GM12878 (cell line): Measurements from ENCODE around the gene CNGA1. TPM values are rescaled to one million over a fixed set of nuclear protein-coding genes. Genes with fewer than 3 reads are reported as not detected.

Experiments used
- ATAC-seq: fragments of 200-7000 bp; cut with Tn5 transposase; 3 replicates; pipeline ENCODE4 v1.9.1; 2020; ENCODE audit warnings: mild to moderate bottlenecking, moderate library complexity
- BruUV-seq: library from RNA; stranded (reverse); fragments of 400-500 nt; replicated peaks from 2 replicates; lab custom pipeline; 2021; lab: Mats Ljungman, UMichigan
- CTCF ChIA-PET: fragments of 300-600 bp; sonication (Branson Sonifier 250); formaldehyde crosslinking; extraction: SDS; loops from one replicate; lab custom pipeline; 2021; ENCODE audit warnings: inconsistent platforms; lab: Yijun Ruan, JAX
- POLR2A ChIA-PET: fragments of 350-600 bp; formaldehyde crosslinking; extraction: SDS; loops from one replicate; lab custom pipeline; 2021; ENCODE audit warnings: inconsistent platforms; lab: Charles Lee
- RAD21 ChIA-PET: fragments of 300-600 bp; sonication (Branson Sonifier 250); formaldehyde crosslinking; loops from one replicate; lab custom pipeline; 2023; ENCODE audit warnings: antibody characterized with exemption; ENCODE audit not compliant: unreplicated experiment; lab: Charles Lee
- SMC1A ChIA-PET: fragments of 300-600 bp; sonication (Branson Sonifier 250); formaldehyde crosslinking; loops from one replicate; lab custom pipeline; 2023; ENCODE audit not compliant: unreplicated experiment, uncharacterized antibody; lab: Charles Lee
- DNase-seq: peaks from one replicate; pipeline ENCODE4 v3.0.0-alpha.2; 2011; ENCODE audit warnings: low read depth, low spot score
- FAIRE-seq: peaks from 3 replicates; lab custom pipeline; 2011; peaks lifted over from hg19 to GRCh38; lab: Jason Lieb, UNC
- H2AFZ ChIP-seq: 2 replicates; pipeline ENCODE4 v1.6.0; 2011; ENCODE audit warnings: low read depth, low read length, control low read depth; ENCODE audit not compliant: control insufficient read depth
- H3K27ac ChIP-seq: 2 replicates; pipeline ENCODE4 v1.5.1; 2011; ENCODE audit warnings: control low read depth; ENCODE audit not compliant: control insufficient read depth, insufficient read depth
- H3K27me3 ChIP-seq, 2 experiments: replicated peaks in 1 of 2; 2 replicates each; pipeline versions ENCODE4 v1.6.0 to v1.6.1; 2011; ENCODE audit warnings: low read length in 1 of 2; ENCODE audit not compliant: control insufficient read depth in 2 of 2, insufficient read depth in 2 of 2
- H3K36me3 ChIP-seq, 2 experiments: 2 replicates each; pipeline ENCODE4 v1.5.1; 2011; ENCODE audit warnings: low read length in 1 of 2; ENCODE audit not compliant: control insufficient read depth in 2 of 2, insufficient read depth in 2 of 2
- H3K4me1 ChIP-seq: 2 replicates; pipeline ENCODE4 v1.6.1; 2011; ENCODE audit warnings: mild to moderate bottlenecking, low read length, moderate library complexity, mixed read lengths; ENCODE audit not compliant: control insufficient read depth, insufficient read depth
- H3K4me2 ChIP-seq: 2 replicates; pipeline ENCODE4 v1.6.0; 2011; ENCODE audit warnings: control low read depth; ENCODE audit not compliant: control insufficient read depth, insufficient read depth
- H3K4me3 ChIP-seq: fragments of 200-600 bp; sonication (generic); 2 replicates; pipeline ENCODE4 v1.5.1; 2016
- H3K79me2 ChIP-seq: 2 replicates; pipeline ENCODE4 v1.6.0; 2011; ENCODE audit warnings: low read length; ENCODE audit not compliant: control insufficient read depth, insufficient read depth
- H3K9ac ChIP-seq: 2 replicates; pipeline ENCODE4 v1.8.0; 2011; ENCODE audit warnings: low read length, control low read depth, mixed read lengths; ENCODE audit not compliant: control insufficient read depth, insufficient read depth
- H3K9me3 ChIP-seq: replicated peaks from 3 replicates; pipeline ENCODE4 v1.5.1; 2011; ENCODE audit warnings: mild to moderate bottlenecking, low read length; ENCODE audit not compliant: control insufficient read depth, insufficient read depth
- H4K20me1 ChIP-seq: 2 replicates; pipeline ENCODE4 v1.6.0; 2011; ENCODE audit not compliant: control insufficient read depth, insufficient read depth
- BACH1 ChIP-seq: fragments of 450-650 bp; IDR thresholded peaks from 2 replicates; pipeline ENCODE4 v1.6.1; 2017; ENCODE audit warnings: mild to moderate bottlenecking, borderline replicate concordance
- CEBPB ChIP-seq, 2 experiments: fragments of 150-350 bp in 1 of 2; IDR thresholded peaks; 2 replicates each; pipeline ENCODE4 v1.6.1; 2012 to 2014; ENCODE audit warnings: low read depth in 2 of 2, low read length in 2 of 2, borderline replicate concordance in 1 of 2, inconsistent platforms in 1 of 2
- E2F8 ChIP-seq: fragments of 450-650 bp; IDR thresholded peaks from 2 replicates; pipeline ENCODE4 v1.6.1; 2018; ENCODE audit warnings: mild to moderate bottlenecking, low read depth, moderate library complexity; ENCODE audit not compliant: partially characterized antibody
- IRF5 ChIP-seq: fragments of 450-650 bp; IDR thresholded peaks from 2 replicates; pipeline ENCODE4 v1.6.1; 2017; ENCODE audit warnings: borderline replicate concordance
- JUND ChIP-seq: IDR thresholded peaks from 2 replicates; pipeline ENCODE4 v1.6.1; 2012; ENCODE audit warnings: low read depth, mild to moderate bottlenecking, low read length, improper control_type of control experiment, moderate library complexity
- MTA2 ChIP-seq: fragments of 450-650 bp; IDR thresholded peaks from 2 replicates; pipeline ENCODE4 v1.6.1; 2016; ENCODE audit warnings: low read depth, mild to moderate bottlenecking, moderate library complexity
- MTA3 ChIP-seq: IDR thresholded peaks from 2 replicates; pipeline ENCODE4 v1.6.1; 2012; ENCODE audit warnings: low read length, inconsistent platforms, borderline replicate concordance
- MYC ChIP-seq: IDR thresholded peaks from 2 replicates; pipeline ENCODE4 v1.6.1; 2011; ENCODE audit warnings: mild to moderate bottlenecking, low read length, moderate library complexity, inconsistent platforms; ENCODE audit not compliant: insufficient read depth, insufficient replicate concordance, insufficient read length, severe bottlenecking
- ZNF24 ChIP-seq: fragments of 450-650 bp; IDR thresholded peaks from 2 replicates; pipeline ENCODE4 v1.6.1; 2017; ENCODE audit warnings: antibody characterized with exemption, mild to moderate bottlenecking
- WGBS: methylation state at CpG from one replicate; pipeline ENCODE4 v1.1.6; 2016; ENCODE audit warnings: low lambda C conversion rate; ENCODE audit not compliant: insufficient replicate concordance, insufficient coverage; ENCODE audit errors: missing lambda C conversion rate; 5-methylcytosine and 5-hydroxymethylcytosine counted together
- in situ Hi-C: fragments of 300-500 bp; cut with MboI; formaldehyde crosslinking; loops from 9 replicates; pipeline ENCODE4 v1.14.3; 2018; ENCODE audit warnings: mixed read lengths
- intact Hi-C: fragments of 100-400 bp; cut with micrococcal nuclease; formaldehyde crosslinking; loops from one replicate; pipeline ENCODE4 v1.14.2; 2022; ENCODE audit not compliant: unreplicated experiment
- polyA plus RNA-seq, 11 experiments: library from polyadenylated mRNA; depleted of rRNA in 4 of 11; unstranded in 6 of 11; stranded (reverse) in 5 of 11; fragments of >200 nt; fragmentation: Nextera tagmentation in 4 of 11; fragmentation: Illumina TruSeq in 1 of 11; extraction: Ambion mirVana in 4 of 11; extraction: Trizol in 1 of 11; gene quantifications; 1 replicate in 1 of 11; 2 replicates in 10 of 11; pipeline versions ENCODE4 v1.2.1 to v1.2.3, GENCODE V29; 2011 to 2016; ENCODE audit warnings: inconsistent platforms in 2 of 11, missing spikeins in 2 of 11, low read depth in 1 of 11
- total RNA-seq, 4 experiments: library from RNA; depleted of rRNA in 3 of 4; stranded (reverse); fragments of >200 nt in 3 of 4; fragmentation: Illumina TruSeq in 1 of 4; extraction: Trizol in 1 of 4; gene quantifications; 2 replicates each; pipeline versions ENCODE4 v1.2.1 to v1.2.3, GENCODE V29; 2013 to 2021
- TF ChIP-seq, protein P1 (sequence below): IDR thresholded peaks from 2 replicates; pipeline ENCODE4 v1.6.1; 2012; ENCODE audit warnings: mild to moderate bottlenecking, low read depth, low read length
- TF ChIP-seq, protein P2 (sequence below): IDR thresholded peaks from 2 replicates; pipeline ENCODE4 v1.6.1; 2011; ENCODE audit warnings: borderline replicate concordance, low read depth, mild to moderate bottlenecking, moderate library complexity, low read length; ENCODE audit not compliant: insufficient read depth, poor library complexity, severe bottlenecking

CNGA1 gene
- total and polyA plus RNA-seq, 10 of the 15 experiments (the other 5 are each of a cell fraction or from before 2014, with no cell fraction given): 0.38 to 14.2 (median 5.1) TPM

GRCh38 chr4:47899639-47900038 is 116.8 kb downstream of the CNGA1 start:
- DNase-seq (no peak), ATAC-seq (no peak)
- no peak overlapping the region for H3K27ac ChIP-seq
- no peak for TF ChIP-seq JUND
- TF ChIP-seq MYC: no peak
- TF ChIP-seq, protein P1, sequence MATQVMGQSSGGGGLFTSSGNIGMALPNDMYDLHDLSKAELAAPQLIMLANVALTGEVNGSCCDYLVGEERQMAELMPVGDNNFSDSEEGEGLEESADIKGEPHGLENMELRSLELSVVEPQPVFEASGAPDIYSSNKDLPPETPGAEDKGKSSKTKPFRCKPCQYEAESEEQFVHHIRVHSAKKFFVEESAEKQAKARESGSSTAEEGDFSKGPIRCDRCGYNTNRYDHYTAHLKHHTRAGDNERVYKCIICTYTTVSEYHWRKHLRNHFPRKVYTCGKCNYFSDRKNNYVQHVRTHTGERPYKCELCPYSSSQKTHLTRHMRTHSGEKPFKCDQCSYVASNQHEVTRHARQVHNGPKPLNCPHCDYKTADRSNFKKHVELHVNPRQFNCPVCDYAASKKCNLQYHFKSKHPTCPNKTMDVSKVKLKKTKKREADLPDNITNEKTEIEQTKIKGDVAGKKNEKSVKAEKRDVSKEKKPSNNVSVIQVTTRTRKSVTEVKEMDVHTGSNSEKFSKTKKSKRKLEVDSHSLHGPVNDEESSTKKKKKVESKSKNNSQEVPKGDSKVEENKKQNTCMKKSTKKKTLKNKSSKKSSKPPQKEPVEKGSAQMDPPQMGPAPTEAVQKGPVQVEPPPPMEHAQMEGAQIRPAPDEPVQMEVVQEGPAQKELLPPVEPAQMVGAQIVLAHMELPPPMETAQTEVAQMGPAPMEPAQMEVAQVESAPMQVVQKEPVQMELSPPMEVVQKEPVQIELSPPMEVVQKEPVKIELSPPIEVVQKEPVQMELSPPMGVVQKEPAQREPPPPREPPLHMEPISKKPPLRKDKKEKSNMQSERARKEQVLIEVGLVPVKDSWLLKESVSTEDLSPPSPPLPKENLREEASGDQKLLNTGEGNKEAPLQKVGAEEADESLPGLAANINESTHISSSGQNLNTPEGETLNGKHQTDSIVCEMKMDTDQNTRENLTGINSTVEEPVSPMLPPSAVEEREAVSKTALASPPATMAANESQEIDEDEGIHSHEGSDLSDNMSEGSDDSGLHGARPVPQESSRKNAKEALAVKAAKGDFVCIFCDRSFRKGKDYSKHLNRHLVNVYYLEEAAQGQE: no peak
- TF ChIP-seq E2F8: no peak
- TF ChIP-seq, protein P2, sequence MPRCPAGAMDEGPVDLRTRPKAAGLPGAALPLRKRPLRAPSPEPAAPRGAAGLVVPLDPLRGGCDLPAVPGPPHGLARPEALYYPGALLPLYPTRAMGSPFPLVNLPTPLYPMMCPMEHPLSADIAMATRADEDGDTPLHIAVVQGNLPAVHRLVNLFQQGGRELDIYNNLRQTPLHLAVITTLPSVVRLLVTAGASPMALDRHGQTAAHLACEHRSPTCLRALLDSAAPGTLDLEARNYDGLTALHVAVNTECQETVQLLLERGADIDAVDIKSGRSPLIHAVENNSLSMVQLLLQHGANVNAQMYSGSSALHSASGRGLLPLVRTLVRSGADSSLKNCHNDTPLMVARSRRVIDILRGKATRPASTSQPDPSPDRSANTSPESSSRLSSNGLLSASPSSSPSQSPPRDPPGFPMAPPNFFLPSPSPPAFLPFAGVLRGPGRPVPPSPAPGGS: no peak
- no peak for TF ChIP-seq MTA2
- TF ChIP-seq CEBPB (IDR thresholded peaks at IDR 0.05; ENCODE audit: borderline replicate concordance in 1 of 2, low read depth in 2 of 2, low read length in 2 of 2): no peak
- no peak for TF ChIP-seq IRF5
- no peak for TF ChIP-seq MTA3
- TF ChIP-seq ZNF24: no peak
- TF ChIP-seq BACH1: no peak
- TF ChIP-seq, all 136 proteins: peak for 0
- FAIRE-seq: no peak
- intact Hi-C loops (no loop called here), in situ Hi-C loops (no loop called here)
- POLR2A ChIA-PET: no interaction called here
- H4K20me1 ChIP-seq: no peaks in the 10 kb centered on the region
- BruUV-seq: no TSS peak
- no peak overlapping the region for H3K4me2 ChIP-seq
- H3K4me1 ChIP-seq: no peaks in the 10 kb centered on the region
- no peaks in the 10 kb centered on the region for H3K27me3 ChIP-seq
- RAD21 ChIA-PET: no interaction called here
- no peaks in the 10 kb centered on the region for H3K9me3 ChIP-seq
- peaks cover 0 to 18% of the 10 kb centered on the region in 2 experiments for H3K36me3 ChIP-seq
- SMC1A ChIA-PET: interaction anchor here (1.1 kb wide), 1 partner anchor 8 kb away, joined by 4 read pairs; no protein-coding TSS in a partner anchor
- CTCF ChIA-PET: interaction anchor here (1.3 kb wide), 1 partner anchor 60 kb away, joined by 3 read pairs; no protein-coding TSS in a partner anchor
- H3K79me2 ChIP-seq: no peaks in the 10 kb centered on the region; the same call in 1 of the 2 replicates
- H3K9ac ChIP-seq: no peak overlapping the region
- 96% methylated on average over 1 of the region's 1 CpG for WGBS
- H3K4me3 ChIP-seq: no peak overlapping the region
- H2AFZ ChIP-seq: no peak overlapping the region
